ENCODE measurements around the gene NXNL1.
"Not testable (repeated sequence)": the region's sequence is repeated elsewhere in the genome, so short reads cannot be mapped to it uniquely, and the experiment has no call there.

GRCh38 chr19:17508558-17508933, 47.8 kb upstream of the NXNL1 start:
- not testable (repeated sequence) for TF ChIP-seq CTCF, POLR2A (IDR thresholded peaks at IDR 0.05)

Measured in heart left ventricle (tissue), 13 donors.